Psoas muscle (tissue), 8 donors: ENCODE measurements around the gene FREM1. TPM values are rescaled to one million over a fixed set of nuclear protein-coding genes. Genes with fewer than 3 reads are reported as not detected.

Experiments used
- ATAC-seq, 4 donors: fragments of 200-7000 bp; cut with Tn5 transposase; one replicate each; pipeline ENCODE4 v1.9.1; 2020; ENCODE audit warnings: moderate library complexity in 3 of 4, mild to moderate bottlenecking in 2 of 4
- DNase-seq, 2 donors: peaks; one replicate each; pipeline ENCODE4 v3.0.0-alpha.2; 2020
- H3K27ac ChIP-seq: fragments of 200-600 bp; one replicate; pipeline ENCODE4 v1.8.0; 2022
- H3K27me3 ChIP-seq, 3 donors: fragments of 200-600 bp in 1 of 3; one replicate each; pipeline versions ENCODE4 v1.6.1 to v1.8.0; 2013 to 2022; ENCODE audit warnings: low read length in 2 of 3, mild to moderate bottlenecking in 2 of 3, moderate library complexity in 1 of 3; ENCODE audit not compliant: insufficient read depth in 3 of 3
- H3K36me3 ChIP-seq, 2 donors: fragments of 200-600 bp in 1 of 2; one replicate each; pipeline versions ENCODE4 v1.6.1 to v1.8.0; 2013 to 2022; ENCODE audit warnings: low read depth in 1 of 2, mild to moderate bottlenecking in 1 of 2, moderate library complexity in 1 of 2; ENCODE audit not compliant: insufficient read depth in 1 of 2
- H3K4me1 ChIP-seq: fragments of 200-600 bp; one replicate; pipeline ENCODE4 v1.8.0; 2022
- H3K4me3 ChIP-seq: fragments of 200-600 bp; one replicate; pipeline ENCODE4 v1.8.0; 2022; ENCODE audit warnings: mild to moderate bottlenecking
- H3K9me3 ChIP-seq: fragments of 200-600 bp; one replicate; pipeline ENCODE4 v1.8.0; 2022
- WGBS, 3 donors: extraction: QIAGEN DNeasy Blood & Tissue Kit; methylation state at CpG; one replicate each; pipeline versions ENCODE4 v1.1.6 to v1.1.7; 2013; 5-methylcytosine and 5-hydroxymethylcytosine counted together
- intact Hi-C, 2 donors: fragments of 100-400 bp; cut with DNase I; formaldehyde crosslinking; loops; one replicate each; pipeline versions ENCODE4 v1.11.0 to v1.14.2; 2022
- polyA plus RNA-seq, 3 donors: library from polyadenylated mRNA; stranded (reverse); fragments of 200-250 nt; gene quantifications; one replicate each; pipeline ENCODE4 v1.2.3, GENCODE V29; 2013
- total RNA-seq, 4 donors: library from RNA; stranded (reverse); fragmentation: NEBNext Ultra II Directional in 2 of 4; extraction: Animal tissue kit (Norgen Biotek cat#: 25700) in 2 of 4; gene quantifications; one replicate each; pipeline versions ENCODE4 v1.2.1 to v1.2.4, GENCODE V29; 2021 to 2023
- TF ChIP-seq, protein P1 (sequence below): fragments of 200-600 bp; IDR thresholded peaks from one replicate; pipeline ENCODE4 v1.8.0; 2022; ENCODE audit warnings: antibody characterized with exemption
- donor health status: healthy with polysubstance abuse.
- donor health status: DM: no; HTN: no; CAD: no; lungs with moderate emphysema.
- donor health status: Bipolar disorder and iron deficiency.
- donor health status: healthy.
- donor health status: DM: yes; HTN: yes; CAD: no.
- donor health status: DM: no; HTN: no; CAD: no.
- donor health status: DM: no; HTN: no; CAD: no.
- donor health status: DM: yes; HTN: yes; CAD: no.

Gene FREM1
- total and polyA plus RNA-seq, 7 donors = 0.20 to 3.7 (median 0.79) TPM

DNA sequence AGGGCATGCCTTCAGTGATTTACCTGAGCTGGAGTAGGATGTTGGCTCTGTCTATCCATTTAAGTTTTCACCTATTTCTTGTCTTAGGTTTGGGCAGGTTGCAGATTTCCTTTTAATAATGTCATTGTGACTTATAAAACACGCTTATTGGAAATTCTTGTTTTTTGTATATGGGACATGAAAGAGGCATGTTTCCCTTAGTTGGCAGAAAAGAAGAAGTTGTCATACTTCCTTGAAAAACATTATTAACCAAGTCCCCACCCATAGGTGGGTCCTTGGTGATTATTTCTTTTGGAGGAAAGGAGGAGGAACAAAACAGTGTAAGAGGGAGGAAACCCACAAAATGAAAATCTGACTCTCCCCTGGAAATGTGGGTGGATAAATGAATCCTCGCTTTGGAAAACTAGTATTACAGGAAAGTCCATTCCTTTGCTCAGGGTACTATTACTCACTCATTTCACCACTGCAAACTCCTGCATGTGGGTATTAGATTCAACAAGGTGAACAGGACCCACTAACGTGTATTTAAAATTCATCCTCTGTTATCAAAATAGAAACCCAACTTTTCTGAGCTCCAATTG lies 197.0 kb downstream of the FREM1 start:
- no peaks in the 10 kb centered on the region for H3K4me1 ChIP-seq
- H3K9me3 ChIP-seq = peaks cover 5% of the 10 kb centered on the region
- H3K36me3 ChIP-seq = no peaks in the 10 kb centered on the region
- ATAC-seq = no peak
- DNase-seq = no peak
- H3K27me3 ChIP-seq = no peaks in the 10 kb centered on the region
- H3K27ac ChIP-seq = no peak overlapping the region
- WGBS, 3 donors = 85 to 91% (median 91%) methylated on average over 3 of the region's 3 CpGs
- intact Hi-C loops = no loop called here
- H3K4me3 ChIP-seq = no peak overlapping the region
- TF ChIP-seq, protein P1, sequence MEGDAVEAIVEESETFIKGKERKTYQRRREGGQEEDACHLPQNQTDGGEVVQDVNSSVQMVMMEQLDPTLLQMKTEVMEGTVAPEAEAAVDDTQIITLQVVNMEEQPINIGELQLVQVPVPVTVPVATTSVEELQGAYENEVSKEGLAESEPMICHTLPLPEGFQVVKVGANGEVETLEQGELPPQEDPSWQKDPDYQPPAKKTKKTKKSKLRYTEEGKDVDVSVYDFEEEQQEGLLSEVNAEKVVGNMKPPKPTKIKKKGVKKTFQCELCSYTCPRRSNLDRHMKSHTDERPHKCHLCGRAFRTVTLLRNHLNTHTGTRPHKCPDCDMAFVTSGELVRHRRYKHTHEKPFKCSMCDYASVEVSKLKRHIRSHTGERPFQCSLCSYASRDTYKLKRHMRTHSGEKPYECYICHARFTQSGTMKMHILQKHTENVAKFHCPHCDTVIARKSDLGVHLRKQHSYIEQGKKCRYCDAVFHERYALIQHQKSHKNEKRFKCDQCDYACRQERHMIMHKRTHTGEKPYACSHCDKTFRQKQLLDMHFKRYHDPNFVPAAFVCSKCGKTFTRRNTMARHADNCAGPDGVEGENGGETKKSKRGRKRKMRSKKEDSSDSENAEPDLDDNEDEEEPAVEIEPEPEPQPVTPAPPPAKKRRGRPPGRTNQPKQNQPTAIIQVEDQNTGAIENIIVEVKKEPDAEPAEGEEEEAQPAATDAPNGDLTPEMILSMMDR = no peak

DNA sequence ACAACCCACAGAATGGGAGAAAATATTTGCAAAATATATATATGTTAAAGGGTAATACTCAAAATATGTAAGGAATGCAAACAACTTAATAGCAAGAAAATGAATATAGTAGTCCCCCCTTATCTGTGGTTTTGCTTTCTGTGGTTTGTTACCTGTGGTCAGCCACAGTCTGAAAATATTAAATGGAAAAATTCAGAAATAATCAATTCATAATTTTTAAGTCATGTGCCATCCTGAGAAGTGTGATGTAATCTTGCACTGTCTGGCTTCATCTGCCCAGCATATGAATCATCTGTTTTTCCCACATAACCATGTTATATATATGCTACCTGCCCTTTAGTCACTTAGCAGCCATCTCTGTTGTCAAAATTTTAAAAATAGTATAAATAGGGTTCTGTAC lies 199.4 kb downstream of the FREM1 start:
- no peak for ATAC-seq
- TF ChIP-seq, protein P1 = no peak
- no peak overlapping the region for H3K4me3 ChIP-seq

DNA sequence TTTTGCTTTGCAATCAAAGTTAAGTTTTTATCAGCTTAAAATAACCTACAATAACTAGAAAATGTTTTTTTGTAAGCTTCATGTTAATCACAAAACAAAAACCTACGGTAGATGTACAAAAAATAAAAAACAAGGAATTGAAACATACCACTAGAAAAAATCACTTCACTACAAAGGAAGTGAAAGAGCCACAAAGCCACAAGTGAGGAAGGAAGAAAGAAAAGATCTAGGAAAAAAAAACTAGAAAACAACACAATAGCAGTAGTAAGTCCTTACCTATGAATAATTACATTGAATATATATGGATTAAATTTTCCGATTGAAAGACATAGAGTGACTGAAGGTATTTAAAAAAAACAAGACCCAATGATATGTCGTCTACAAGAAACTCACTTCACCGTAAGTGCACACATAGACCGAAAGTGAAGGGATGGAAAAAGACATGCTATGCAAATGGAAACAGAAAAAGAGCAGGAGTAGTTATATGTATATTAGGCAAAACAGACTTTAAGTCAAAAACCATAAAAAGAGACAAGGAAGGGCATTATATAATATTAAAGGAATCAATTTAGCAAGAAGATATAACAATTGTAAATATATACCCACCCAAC lies 203.6 kb downstream of the FREM1 start:
- H3K27ac ChIP-seq = no peak overlapping the region
- TF ChIP-seq, protein P1 = no peak
- H3K9me3 ChIP-seq = peaks cover 30% of the 10 kb centered on the region
- WGBS, 3 donors = 91 to 96% (median 95%) methylated on average over 5 of the region's 5 CpGs
- DNase-seq = no peak
- intact Hi-C loops = no loop called here
- H3K36me3 ChIP-seq = no peaks in the 10 kb centered on the region
- no peak for ATAC-seq
- no peaks in the 10 kb centered on the region for H3K4me1 ChIP-seq
- no peak overlapping the region for H3K4me3 ChIP-seq
- H3K27me3 ChIP-seq = peaks cover 0 to 2% (median 0%) of the 10 kb centered on the region in 3 donors

More for the DNA sequence above, 199.4 kb downstream of the FREM1 start:
- intact Hi-C loops = no loop called here
- peaks cover 20% of the 10 kb centered on the region for H3K9me3 ChIP-seq
- H3K36me3 ChIP-seq = no peaks in the 10 kb centered on the region
- H3K27ac ChIP-seq = no peak overlapping the region
- H3K4me1 ChIP-seq = no peaks in the 10 kb centered on the region
- no peaks in the 10 kb centered on the region for H3K27me3 ChIP-seq
- DNase-seq = no peak

DNA sequence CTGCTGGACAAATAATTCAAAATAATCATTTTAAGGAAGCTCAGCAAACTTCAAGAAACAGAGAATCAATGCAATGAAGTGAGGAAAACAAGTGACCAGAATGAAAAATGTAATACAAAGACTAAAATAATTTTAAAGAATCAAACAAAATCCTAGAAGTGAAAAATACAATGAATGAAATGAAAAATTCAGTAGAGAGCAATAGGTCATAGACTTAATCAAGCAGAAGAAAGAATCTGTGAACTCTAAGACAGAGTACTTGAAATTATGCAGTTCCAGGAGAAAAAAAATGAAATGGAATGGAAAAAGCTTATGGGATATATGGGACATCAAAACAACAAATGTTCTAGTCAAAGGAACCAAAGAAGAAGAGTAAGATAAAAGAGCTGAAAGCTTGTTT lies 205.1 kb downstream of the FREM1 start:
- DNase-seq (no peak), ATAC-seq (no peak)
- Histone ChIP-seq H3K27ac (no peak overlapping the region), H3K9me3 (peaks cover 27% of the 10 kb centered on the region), H3K4me3 (no peak overlapping the region), H3K27me3 (peaks cover 0 to 2% (median 0%) of the 10 kb centered on the region in 3 donors), H3K4me1 (no peaks in the 10 kb centered on the region), H3K36me3 (no peaks in the 10 kb centered on the region)
- TF ChIP-seq, protein P1 = no peak
- intact Hi-C loops = no loop called here

DNA sequence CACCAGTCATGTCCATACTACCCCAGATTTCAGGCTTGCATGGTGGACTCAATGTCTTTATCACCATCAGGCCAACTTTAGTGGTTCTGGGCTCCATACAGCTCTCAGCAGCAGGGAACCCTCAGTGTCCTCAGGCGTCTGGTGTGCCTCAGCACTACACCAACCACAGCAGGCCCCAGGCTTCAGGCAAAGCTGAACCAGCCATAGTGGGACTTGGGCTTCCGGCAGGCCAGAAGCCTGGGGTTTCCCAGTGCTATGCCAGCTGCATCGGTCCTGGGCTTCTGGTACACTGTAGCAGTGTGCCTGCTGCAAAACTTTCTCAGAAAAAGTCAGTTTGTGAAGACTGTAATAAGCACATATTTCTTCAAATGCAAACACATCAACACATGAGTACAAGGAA lies 205.9 kb downstream of the FREM1 start:
- ATAC-seq (no peak), DNase-seq (no peak)
- 89 to 94% (median 93%) methylated on average over 3 of the region's 3 CpGs for WGBS, 3 donors
- intact Hi-C loops = no loop called here
- Histone ChIP-seq H3K4me3 (no peak overlapping the region), H3K4me1 (no peaks in the 10 kb centered on the region), H3K27ac (no peak overlapping the region), H3K27me3 (peaks cover 0 to 2% (median 0%) of the 10 kb centered on the region in 3 donors), H3K36me3 (no peaks in the 10 kb centered on the region), H3K9me3 (peaks cover 25% of the 10 kb centered on the region)
- TF ChIP-seq, protein P1 = no peak
